Measurements from ENCODE around the gene CALHM4.

Gene CALHM4

DNA sequence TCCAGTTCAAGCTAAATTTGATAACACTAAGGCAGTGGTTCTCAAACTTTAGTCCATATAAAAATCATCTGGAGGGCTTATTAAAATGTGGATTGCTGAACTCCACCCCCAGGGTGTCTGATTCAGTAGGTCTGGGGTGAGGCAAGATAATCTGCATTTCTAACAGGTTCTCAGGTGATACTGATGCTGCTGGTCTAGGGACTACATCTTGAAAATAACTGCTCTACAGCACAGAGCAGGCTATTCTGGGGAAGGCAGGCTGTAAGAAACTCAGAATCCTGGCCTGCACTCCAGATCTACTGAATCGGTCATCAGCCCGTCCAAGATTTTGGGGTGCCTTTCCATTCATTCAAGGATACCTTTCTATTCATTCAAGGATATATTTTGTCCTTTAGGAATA is 30.7 kb upstream of the CALHM4 start:
- H3K9ac ChIP-seq (ENCODE audit: low read depth, low read length) = no peak overlapping the region
- 85% methylated on average over 2 of the region's 2 CpGs for WGBS
- no peaks in the 10 kb centered on the region for H3K36me3 ChIP-seq (ENCODE audit: insufficient read depth, low read length)
- H3K4me1 ChIP-seq (ENCODE audit: insufficient read depth, low read length) = peaks cover 23% of the 10 kb centered on the region
- H3K9me3 ChIP-seq (ENCODE audit: insufficient read depth, low read depth, low read length) = no peaks in the 10 kb centered on the region
- H3K27me3 ChIP-seq (ENCODE audit: insufficient read depth, low read length) = no peaks in the 10 kb centered on the region
- no peak overlapping the region for H3K4me3 ChIP-seq (ENCODE audit: low read length)
- no peak overlapping the region for H3K27ac ChIP-seq (ENCODE audit: low read depth, low read length)

DNA sequence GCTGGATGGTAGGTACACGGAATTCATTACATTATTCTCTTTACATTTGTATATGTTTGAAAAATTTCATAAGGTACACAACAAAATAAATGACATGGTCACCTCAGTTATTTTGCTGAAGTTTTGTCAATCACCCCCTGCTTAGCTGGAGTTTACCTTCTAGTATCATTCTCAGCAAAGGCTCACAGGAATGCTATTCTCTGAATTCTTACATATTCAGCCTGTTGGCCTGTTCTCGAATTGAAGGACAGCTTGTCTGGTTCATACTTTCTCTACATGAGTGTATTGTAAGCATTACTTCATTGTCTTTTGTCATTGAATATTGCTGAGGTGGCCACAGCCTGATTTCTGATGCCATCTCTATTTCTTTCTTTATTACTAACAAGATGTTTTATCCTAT is 29.3 kb upstream of the CALHM4 start:
- no peak overlapping the region for H3K4me3 ChIP-seq (ENCODE audit: low read length)
- no peaks in the 10 kb centered on the region for H3K27me3 ChIP-seq (ENCODE audit: insufficient read depth, low read length)
- H3K36me3 ChIP-seq (ENCODE audit: insufficient read depth, low read length) = no peaks in the 10 kb centered on the region
- H3K27ac ChIP-seq (ENCODE audit: low read depth, low read length) = 0 out of 2 replicates have a peak overlapping the region, but pooled peaks have one; percentile 4
- peaks cover 37% of the 10 kb centered on the region for H3K4me1 ChIP-seq (ENCODE audit: insufficient read depth, low read length)
- no peaks in the 10 kb centered on the region for H3K9me3 ChIP-seq (ENCODE audit: insufficient read depth, low read depth, low read length)
- 75% methylated on average over 1 of the region's 2 CpGs for WGBS
- no peak overlapping the region for H3K9ac ChIP-seq (ENCODE audit: low read depth, low read length)

DNA sequence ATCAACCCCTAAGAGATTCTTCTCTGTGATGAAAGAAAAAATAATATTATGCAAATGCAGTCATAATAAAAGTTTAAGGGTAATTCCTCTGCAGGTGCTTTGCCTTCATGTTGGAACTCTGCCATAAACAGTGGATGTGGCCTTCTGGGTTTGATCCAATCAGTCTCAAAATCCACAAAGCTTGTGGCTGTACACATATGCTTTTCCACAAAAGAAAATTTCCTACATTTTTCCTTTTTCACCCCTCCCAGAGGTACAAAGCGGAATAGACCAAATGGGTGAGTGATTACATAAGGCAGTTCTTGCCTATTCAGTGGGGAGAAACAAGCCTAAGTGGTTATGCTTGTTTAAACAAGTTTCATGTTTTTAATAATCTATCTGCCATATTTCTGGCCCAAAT is 25.4 kb upstream of the CALHM4 start:
- peaks cover 57% of the 10 kb centered on the region for H3K4me1 ChIP-seq (ENCODE audit: insufficient read depth, low read length)

DNA sequence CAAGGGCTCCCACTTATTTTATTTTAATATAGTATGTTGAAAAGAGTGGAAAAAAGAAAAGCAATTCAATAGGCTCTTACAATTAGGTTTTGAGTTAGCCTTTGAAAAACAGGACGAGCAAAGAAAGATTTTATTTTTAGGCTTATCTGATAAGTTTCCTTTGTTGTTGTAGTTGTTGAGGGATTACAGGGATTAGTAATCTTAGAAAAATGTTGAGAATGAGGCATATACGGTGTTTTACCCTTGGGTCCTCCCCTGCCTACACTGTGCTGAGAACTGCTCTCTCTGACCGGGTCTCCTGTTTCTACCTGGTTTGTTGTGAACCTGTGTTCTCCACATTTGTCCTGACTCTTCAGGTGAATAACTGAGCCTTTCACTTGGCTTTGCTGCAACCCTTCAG is 24.8 kb upstream of the CALHM4 start:
- H3K27ac ChIP-seq (ENCODE audit: low read depth, low read length) = peak overlapping the region; percentile 11; the same call in 1 of the 2 replicates
- 0 out of 2 replicates have a peak overlapping the region, but pooled peaks have one; percentile 10 for H3K9ac ChIP-seq (ENCODE audit: low read depth, low read length)
- WGBS = 62% methylated on average over 3 of the region's 3 CpGs
- H3K36me3 ChIP-seq (ENCODE audit: insufficient read depth, low read length) = no peaks in the 10 kb centered on the region
- H3K27me3 ChIP-seq (ENCODE audit: insufficient read depth, low read length) = no peaks in the 10 kb centered on the region
- H3K4me1 ChIP-seq (ENCODE audit: insufficient read depth, low read length) = peaks cover 53% of the 10 kb centered on the region
- no peak overlapping the region for H3K4me3 ChIP-seq (ENCODE audit: low read length)
- H3K9me3 ChIP-seq (ENCODE audit: insufficient read depth, low read depth, low read length) = no peaks in the 10 kb centered on the region

More for the DNA sequence above, 25.4 kb upstream of the CALHM4 start:
- H3K36me3 ChIP-seq (ENCODE audit: insufficient read depth, low read length) = no peaks in the 10 kb centered on the region
- no peaks in the 10 kb centered on the region for H3K27me3 ChIP-seq (ENCODE audit: insufficient read depth, low read length)
- whole genome bisulfite sequencing = 100% methylated on average over 1 of the region's 1 CpG
- H3K27ac ChIP-seq (ENCODE audit: low read depth, low read length) = no peak overlapping the region; the same call in 1 of the 2 replicates
- no peaks in the 10 kb centered on the region for H3K9me3 ChIP-seq (ENCODE audit: insufficient read depth, low read depth, low read length)
- H3K4me3 ChIP-seq (ENCODE audit: low read length) = no peak overlapping the region
- no peak overlapping the region for H3K9ac ChIP-seq (ENCODE audit: low read depth, low read length)

DNA sequence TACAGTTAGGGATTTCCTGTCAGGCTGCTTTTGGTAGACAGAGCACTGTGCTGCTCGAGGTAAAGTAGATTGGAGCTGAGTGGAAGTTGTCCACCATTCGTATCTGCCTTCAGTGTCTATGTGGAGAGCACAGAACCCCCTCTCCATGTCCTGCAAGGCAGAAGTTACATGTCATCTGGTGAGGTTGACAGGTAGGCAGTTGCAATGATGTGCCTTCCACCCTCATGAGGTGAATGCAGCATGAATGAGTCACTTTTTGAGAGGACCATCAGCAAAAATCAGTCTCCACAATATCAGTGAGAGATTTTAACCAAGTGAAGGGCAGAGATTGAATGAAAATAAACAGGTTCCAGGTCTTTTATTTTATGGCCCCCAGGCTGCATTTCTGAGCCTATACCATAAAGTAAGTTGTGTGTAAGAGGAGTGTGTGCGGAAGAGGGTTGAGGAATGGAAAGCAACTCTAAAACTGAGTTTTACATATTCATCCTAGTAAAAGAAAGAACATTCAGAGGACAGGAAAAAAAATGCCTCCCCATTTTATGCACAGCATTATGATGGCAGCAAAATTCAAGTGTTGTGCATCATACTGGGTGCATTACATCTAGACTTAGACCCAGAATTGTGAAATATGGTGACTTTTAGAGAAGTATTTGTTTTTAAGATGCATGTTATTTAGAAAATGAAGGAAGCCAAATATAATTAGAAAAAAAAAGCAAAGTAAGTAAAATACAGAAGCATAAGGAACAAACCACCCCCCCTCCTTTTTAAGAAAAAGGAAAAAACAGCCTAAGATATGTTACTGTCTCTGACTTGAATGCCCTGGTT is 23.9 kb upstream of the CALHM4 start:
- Histone ChIP-seq H3K4me1 (ENCODE audit: insufficient read depth, low read length) (peaks cover 48% of the 10 kb centered on the region), H3K9ac (ENCODE audit: low read depth, low read length) (no peak overlapping the region), H3K9me3 (ENCODE audit: insufficient read depth, low read depth, low read length) (no peaks in the 10 kb centered on the region), H3K27me3 (ENCODE audit: insufficient read depth, low read length) (no peaks in the 10 kb centered on the region), H3K36me3 (ENCODE audit: insufficient read depth, low read length) (no peaks in the 10 kb centered on the region), H3K27ac (ENCODE audit: low read depth, low read length) (no peak overlapping the region; the same call in 1 of the 2 replicates), H3K4me3 (ENCODE audit: low read length) (no peak overlapping the region)
- WGBS = 96% methylated on average over 2 of the region's 3 CpGs

DNA sequence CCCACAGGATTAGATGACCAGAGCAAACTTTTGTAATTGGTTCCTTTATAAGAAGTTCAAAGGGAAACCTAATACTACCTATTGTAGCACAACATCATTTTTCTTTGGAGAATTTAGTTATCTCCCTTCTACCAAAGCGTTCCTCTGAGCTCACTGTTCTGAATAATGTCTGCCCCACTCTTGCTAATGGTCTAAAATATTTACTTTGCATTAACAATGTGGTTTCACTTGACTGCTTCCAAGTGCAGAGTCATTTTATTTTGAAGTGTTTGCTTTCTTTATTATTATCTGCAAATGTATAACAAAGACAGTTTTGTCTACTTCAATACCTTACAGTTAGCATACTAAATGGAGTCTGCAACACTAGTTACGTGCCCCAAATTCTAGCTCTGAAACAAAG is 23.1 kb upstream of the CALHM4 start:
- Histone ChIP-seq H3K27me3 (ENCODE audit: insufficient read depth, low read length) (no peaks in the 10 kb centered on the region), H3K4me1 (ENCODE audit: insufficient read depth, low read length) (peaks cover 44% of the 10 kb centered on the region), H3K9me3 (ENCODE audit: insufficient read depth, low read depth, low read length) (no peaks in the 10 kb centered on the region), H3K4me3 (ENCODE audit: low read length) (no peak overlapping the region), H3K9ac (ENCODE audit: low read depth, low read length) (no peak overlapping the region), H3K27ac (ENCODE audit: low read depth, low read length) (no peak overlapping the region), H3K36me3 (ENCODE audit: insufficient read depth, low read length) (no peaks in the 10 kb centered on the region)
- WGBS = 51% methylated on average over 2 of the region's 2 CpGs

DNA sequence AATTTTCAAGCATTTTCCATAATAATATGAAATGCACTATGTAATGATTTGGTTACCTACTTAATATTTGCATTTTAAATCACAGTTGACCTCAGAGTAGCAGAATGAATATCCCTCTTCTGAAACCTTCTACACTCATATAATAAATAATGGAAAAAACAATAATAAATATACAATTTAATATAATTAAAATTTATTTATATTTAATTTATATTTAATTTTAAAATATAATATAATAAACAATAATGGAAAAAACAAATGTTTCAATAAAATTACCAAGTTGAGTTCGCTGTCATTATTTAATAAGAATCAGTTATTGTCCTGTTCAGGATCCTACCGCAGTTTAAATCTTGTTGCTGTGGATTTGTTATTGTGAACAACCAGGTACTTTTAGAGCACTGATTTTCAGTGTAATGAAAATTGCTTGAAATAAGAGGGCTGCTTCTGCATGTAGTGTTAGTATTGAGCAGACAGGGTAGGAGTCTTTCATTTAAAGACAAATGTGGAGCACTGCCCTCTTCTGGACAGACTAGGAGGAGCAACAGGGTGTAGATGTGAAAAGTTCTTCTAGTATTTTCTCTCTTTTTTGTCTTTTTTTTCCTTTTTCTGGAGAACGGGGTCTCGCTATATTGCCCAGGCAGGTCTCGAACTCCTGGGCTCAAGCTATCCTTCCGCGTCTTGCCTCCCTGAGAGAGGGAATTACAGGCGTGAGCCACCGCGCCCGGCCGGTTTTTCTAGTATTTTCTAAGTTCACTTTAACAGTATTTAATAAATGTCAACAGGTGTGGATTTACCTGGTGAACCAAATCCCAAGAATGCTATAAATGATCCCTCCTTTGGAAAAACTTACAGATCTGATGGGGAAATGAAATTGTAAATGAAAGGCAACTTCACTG is 21.6 kb upstream of the CALHM4 start:
- H3K9me3 ChIP-seq (ENCODE audit: insufficient read depth, low read depth, low read length) = no peaks in the 10 kb centered on the region
- H3K4me3 ChIP-seq (ENCODE audit: low read length) = no peak overlapping the region
- H3K36me3 ChIP-seq (ENCODE audit: insufficient read depth, low read length) = no peaks in the 10 kb centered on the region
- no peak overlapping the region for H3K9ac ChIP-seq (ENCODE audit: low read depth, low read length)
- H3K27ac ChIP-seq (ENCODE audit: low read depth, low read length) = no peak overlapping the region
- no peaks in the 10 kb centered on the region for H3K27me3 ChIP-seq (ENCODE audit: insufficient read depth, low read length)
- peaks cover 44% of the 10 kb centered on the region for H3K4me1 ChIP-seq (ENCODE audit: insufficient read depth, low read length)
- WGBS = 89% methylated on average over 8 of the region's 12 CpGs

DNA sequence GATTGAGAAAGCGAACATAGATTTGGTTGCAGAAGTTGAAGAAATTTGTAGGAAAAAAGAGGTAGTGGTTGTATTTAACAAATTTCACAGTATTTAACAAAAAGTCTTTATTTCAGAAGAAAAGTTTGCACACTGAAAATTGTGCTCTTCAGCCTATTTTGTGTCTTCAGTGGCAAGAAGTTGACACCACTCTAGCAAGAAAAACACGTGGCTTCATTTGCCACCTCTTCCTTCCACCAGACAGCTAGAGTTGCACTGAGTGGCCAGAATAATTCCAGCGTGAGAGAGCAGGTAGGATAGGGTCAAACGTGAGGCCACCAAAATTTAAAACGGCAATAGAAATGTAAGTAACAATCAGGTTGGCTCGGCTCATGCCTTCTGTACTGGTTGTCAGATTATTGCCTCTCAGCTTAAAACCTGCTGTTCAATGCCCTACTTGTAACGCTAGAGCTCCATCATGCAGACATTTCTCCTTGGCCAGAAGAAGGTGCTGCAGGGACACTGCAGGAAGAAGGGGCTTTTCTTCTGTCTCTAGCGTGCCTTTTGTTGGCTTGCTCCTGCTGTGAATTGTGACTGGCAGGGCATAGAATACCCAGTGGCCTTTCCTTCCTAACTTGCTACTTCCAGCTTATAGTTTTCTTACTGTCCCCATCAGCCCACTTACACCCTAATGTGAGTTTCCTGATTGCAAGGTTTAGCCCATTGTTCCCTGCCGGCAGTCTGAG is 20.2 kb upstream of the CALHM4 start:
- Histone ChIP-seq H3K36me3 (ENCODE audit: insufficient read depth, low read length) (no peaks in the 10 kb centered on the region), H3K4me3 (ENCODE audit: low read length) (no peak overlapping the region), H3K27me3 (ENCODE audit: insufficient read depth, low read length) (no peaks in the 10 kb centered on the region), H3K27ac (ENCODE audit: low read depth, low read length) (no peak overlapping the region), H3K4me1 (ENCODE audit: insufficient read depth, low read length) (peaks cover 37% of the 10 kb centered on the region), H3K9me3 (ENCODE audit: insufficient read depth, low read depth, low read length) (no peaks in the 10 kb centered on the region), H3K9ac (ENCODE audit: low read depth, low read length) (no peak overlapping the region)
- 54% methylated on average over 9 of the region's 9 CpGs for WGBS

DNA sequence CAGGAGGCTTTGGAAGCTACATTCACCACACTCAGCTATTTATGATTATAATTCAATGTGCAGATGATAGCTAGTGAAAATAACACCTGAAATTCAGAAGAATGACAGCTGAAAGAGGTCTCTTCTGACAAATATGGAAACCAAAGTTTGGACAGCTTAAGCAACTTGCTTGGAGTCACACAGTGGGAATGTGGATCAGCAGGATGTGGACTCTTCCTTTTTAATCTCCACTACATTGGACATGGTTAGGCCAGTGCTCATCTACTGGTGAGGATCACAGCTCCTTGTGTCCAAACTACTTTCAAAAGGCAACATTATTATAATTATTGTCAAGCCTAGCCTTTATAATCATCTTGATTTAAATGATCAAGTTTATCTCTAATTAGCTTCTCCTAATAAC is 18.4 kb upstream of the CALHM4 start:
- H3K36me3 ChIP-seq (ENCODE audit: insufficient read depth, low read length) = no peaks in the 10 kb centered on the region
- no peaks in the 10 kb centered on the region for H3K9me3 ChIP-seq (ENCODE audit: insufficient read depth, low read depth, low read length)
- H3K9ac ChIP-seq (ENCODE audit: low read depth, low read length) = no peak overlapping the region
- no peak overlapping the region for H3K27ac ChIP-seq (ENCODE audit: low read depth, low read length)
- peaks cover 20% of the 10 kb centered on the region for H3K4me1 ChIP-seq (ENCODE audit: insufficient read depth, low read length)
- H3K27me3 ChIP-seq (ENCODE audit: insufficient read depth, low read length) = no peaks in the 10 kb centered on the region
- no peak overlapping the region for H3K4me3 ChIP-seq (ENCODE audit: low read length)

DNA sequence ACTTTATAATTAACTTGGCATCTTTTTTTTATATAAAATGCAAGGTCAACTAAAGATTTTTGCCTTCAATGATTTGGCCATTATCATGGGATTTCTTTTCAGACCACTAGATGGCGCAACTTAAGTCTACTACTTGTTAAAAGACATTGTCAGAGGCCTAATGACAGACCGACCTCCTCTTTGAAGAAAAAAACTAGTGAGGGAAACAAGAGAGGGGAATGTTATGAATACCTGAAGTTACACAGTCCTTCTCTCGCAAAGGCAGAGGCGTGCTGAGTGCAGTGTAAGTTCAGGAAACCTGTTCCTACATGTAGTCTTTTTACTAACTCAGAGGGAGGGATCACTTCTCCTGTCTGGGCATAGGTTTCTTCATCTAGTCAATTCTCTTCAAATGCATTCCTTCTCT is 17.3 kb upstream of the CALHM4 start:
- Histone ChIP-seq H3K36me3 (ENCODE audit: insufficient read depth, low read length) (no peaks in the 10 kb centered on the region), H3K4me3 (ENCODE audit: low read length) (no peak overlapping the region), H3K4me1 (ENCODE audit: insufficient read depth, low read length) (peaks cover 10% of the 10 kb centered on the region), H3K27ac (ENCODE audit: low read depth, low read length) (no peak overlapping the region), H3K27me3 (ENCODE audit: insufficient read depth, low read length) (no peaks in the 10 kb centered on the region), H3K9me3 (ENCODE audit: insufficient read depth, low read depth, low read length) (no peaks in the 10 kb centered on the region), H3K9ac (ENCODE audit: low read depth, low read length) (no peak overlapping the region)
- 8% methylated on average over 4 of the region's 4 CpGs for WGBS

DNA sequence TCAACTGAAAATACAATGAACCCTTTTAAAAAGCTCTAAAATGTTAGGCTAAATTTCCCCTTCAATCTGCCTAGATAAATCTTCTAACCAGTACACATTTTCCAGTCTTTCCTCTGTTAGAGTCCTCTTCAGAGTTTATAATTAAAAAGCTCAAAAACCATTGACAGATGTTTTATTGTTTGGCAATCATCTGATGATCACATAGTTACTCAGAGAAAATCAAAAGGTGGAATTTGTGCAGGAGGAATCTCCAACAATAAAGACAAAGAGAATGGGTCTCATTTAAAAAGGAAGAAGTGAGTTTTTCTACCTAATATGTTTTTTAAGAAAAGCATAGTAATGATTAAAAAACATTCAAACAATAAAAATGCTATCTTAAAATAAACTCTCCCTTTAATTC is 11.1 kb upstream of the CALHM4 start:
- Histone ChIP-seq H3K9me3 (ENCODE audit: insufficient read depth, low read depth, low read length) (no peaks in the 10 kb centered on the region), H3K27me3 (ENCODE audit: insufficient read depth, low read length) (no peaks in the 10 kb centered on the region), H3K4me3 (ENCODE audit: low read length) (no peak overlapping the region), H3K4me1 (ENCODE audit: insufficient read depth, low read length) (no peaks in the 10 kb centered on the region), H3K27ac (ENCODE audit: low read depth, low read length) (no peak overlapping the region), H3K36me3 (ENCODE audit: insufficient read depth, low read length) (no peaks in the 10 kb centered on the region), H3K9ac (ENCODE audit: low read depth, low read length) (no peak overlapping the region)
